Ishikawa (cell line): Measurements from ENCODE around the gene ZNF785.

ENCODE experiments used
- CREB1 ChIP-seq: IDR thresholded peaks from 2 replicates; pipeline ENCODE4 v1.6.1; 2012; ENCODE audit warnings: low read depth
- EP300 ChIP-seq: IDR thresholded peaks from 2 replicates; pipeline ENCODE4 v1.6.1; 2012; ENCODE audit warnings: borderline replicate concordance
- FOXM1 ChIP-seq: IDR thresholded peaks from 2 replicates; pipeline ENCODE4 v1.6.1; 2012; ENCODE audit warnings: low read depth, borderline replicate concordance
- TAF1 ChIP-seq: IDR thresholded peaks from 2 replicates; pipeline ENCODE4 v1.6.1; 2012; ENCODE audit warnings: low read depth, mild to moderate bottlenecking
- TEAD4 ChIP-seq: IDR thresholded peaks from 2 replicates; pipeline ENCODE4 v1.6.1; 2012
- YY1 ChIP-seq: IDR thresholded peaks from 2 replicates; pipeline ENCODE4 v1.6.1; 2012; ENCODE audit warnings: low read depth
- ZBTB7A ChIP-seq: IDR thresholded peaks from 2 replicates; pipeline ENCODE4 v1.6.1; 2012; ENCODE audit warnings: low read depth
- TF ChIP-seq, protein P1 (sequence below): IDR thresholded peaks from 2 replicates; pipeline ENCODE4 v1.6.1; 2012

DNA sequence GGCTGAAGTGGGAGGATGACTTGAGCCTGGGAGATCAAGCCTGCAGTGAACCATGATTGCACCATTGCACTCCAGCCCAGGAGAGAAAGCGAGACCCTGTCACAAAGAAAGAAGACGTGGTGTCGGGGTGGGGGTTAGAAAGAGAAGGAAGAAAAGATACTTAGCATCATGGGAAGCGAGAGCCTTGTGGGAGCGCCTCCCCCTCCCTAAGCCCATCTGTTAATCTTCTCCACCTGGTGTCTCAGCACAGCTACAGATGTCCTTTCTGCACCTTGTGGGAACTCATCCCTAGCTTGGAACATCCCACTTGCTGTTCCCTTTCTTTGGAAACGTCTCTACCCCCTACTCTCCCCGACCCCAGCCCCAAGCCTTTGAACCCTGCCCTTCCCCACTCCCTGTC, 20.0 kb downstream of the ZNF785 start:
- TF ChIP-seq TAF1 = no peak
- TF ChIP-seq, protein P1, sequence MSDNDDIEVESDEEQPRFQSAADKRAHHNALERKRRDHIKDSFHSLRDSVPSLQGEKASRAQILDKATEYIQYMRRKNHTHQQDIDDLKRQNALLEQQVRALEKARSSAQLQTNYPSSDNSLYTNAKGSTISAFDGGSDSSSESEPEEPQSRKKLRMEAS = no peak
- TF ChIP-seq TEAD4 = no peak
- TF ChIP-seq CREB1 = no peak
- TF ChIP-seq YY1 = no peak
- no peak for TF ChIP-seq EP300
- no peak for TF ChIP-seq ZBTB7A
- TF ChIP-seq FOXM1 = no peak
